ENCODE results near the gene CMTM8.
"Not testable (repeated sequence)": the region's sequence is repeated elsewhere in the genome, so short reads cannot be mapped to it uniquely, and the experiment has no call there.

Gene CMTM8

GRCh38 chr3:32216172-32216783 is 22.2 kb upstream of the CMTM8 start:
- Histone ChIP-seq H3K4me1 (ENCODE audit: insufficient read depth, insufficient read length) (no peaks in the 10 kb centered on the region), H3K27me3 (ENCODE audit: insufficient read depth, insufficient read length) (no peaks in the 10 kb centered on the region), H3K36me3 (ENCODE audit: insufficient read depth, insufficient read length, low read length) (no peaks in the 10 kb centered on the region), H3K4me3 (ENCODE audit: insufficient read length, low read depth) (no peak overlapping the region), H3K9me3 (ENCODE audit: insufficient read depth, low read length) (no peaks in the 10 kb centered on the region), H3K9ac (ENCODE audit: insufficient read length, low read depth) (no peak overlapping the region)
- TF ChIP-seq YY1 (IDR thresholded peaks at IDR 0.05; ENCODE audit: insufficient read depth, insufficient read length) (no peak), SUZ12 (IDR thresholded peaks at IDR 0.05; ENCODE audit: extremely low read depth, insufficient read depth, insufficient read length) (no peak)
- no peak for DNase-seq (ENCODE audit: low read depth, low spot score)

GRCh38 chr3:32217339-32217738 is 21.1 kb upstream of the CMTM8 start:
- Histone ChIP-seq H3K9me3 (ENCODE audit: insufficient read depth, low read length) (no peaks in the 10 kb centered on the region), H3K36me3 (ENCODE audit: insufficient read depth, insufficient read length, low read length) (no peaks in the 10 kb centered on the region), H3K4me3 (ENCODE audit: insufficient read length, low read depth) (no peak overlapping the region), H3K4me1 (ENCODE audit: insufficient read depth, insufficient read length) (no peaks in the 10 kb centered on the region), H3K9ac (ENCODE audit: insufficient read length, low read depth) (no peak overlapping the region), H3K27me3 (ENCODE audit: insufficient read depth, insufficient read length) (no peaks in the 10 kb centered on the region)
- DNase-seq (ENCODE audit: low read depth, low spot score) = no peak
- no peak for TF ChIP-seq YY1 (IDR thresholded peaks at IDR 0.05; ENCODE audit: insufficient read depth, insufficient read length)
- TF ChIP-seq SUZ12 (IDR thresholded peaks at IDR 0.05; ENCODE audit: extremely low read depth, insufficient read depth, insufficient read length) = no peak
- TF ChIP-seq ZNF274 (IDR thresholded peaks at IDR 0.05; ENCODE audit: low read depth, low read length) = no peak

- Histone ChIP-seq H3K4me1 (ENCODE audit: insufficient read depth, insufficient read length) (no peaks in the 10 kb centered on the region), H3K9me3 (ENCODE audit: insufficient read depth, low read length) (no peaks in the 10 kb centered on the region), H3K4me3 (ENCODE audit: insufficient read length, low read depth) (no peak overlapping the region), H3K27me3 (ENCODE audit: insufficient read depth, insufficient read length) (no peaks in the 10 kb centered on the region), H3K9ac (ENCODE audit: insufficient read length, low read depth) (no peak overlapping the region), H3K36me3 (ENCODE audit: insufficient read depth, insufficient read length, low read length) (no peaks in the 10 kb centered on the region)
- TF ChIP-seq ZNF274 (IDR thresholded peaks at IDR 0.05; ENCODE audit: low read depth, low read length) (no peak), SUZ12 (IDR thresholded peaks at IDR 0.05; ENCODE audit: extremely low read depth, insufficient read depth, insufficient read length) (no peak), YY1 (IDR thresholded peaks at IDR 0.05; ENCODE audit: insufficient read depth, insufficient read length) (no peak)
- DNase-seq (ENCODE audit: low read depth, low spot score) = no peak
Measured at GRCh38 chr3:32219537-32219936, 18.9 kb upstream of the CMTM8 start.

GRCh38 chr3:32220006-32220405 is 18.5 kb upstream of the CMTM8 start:
- H3K4me1 ChIP-seq (ENCODE audit: insufficient read depth, insufficient read length) = no peaks in the 10 kb centered on the region
- no peaks in the 10 kb centered on the region for H3K9me3 ChIP-seq (ENCODE audit: insufficient read depth, low read length)
- no peaks in the 10 kb centered on the region for H3K27me3 ChIP-seq (ENCODE audit: insufficient read depth, insufficient read length)
- no peak for TF ChIP-seq SUZ12 (IDR thresholded peaks at IDR 0.05; ENCODE audit: extremely low read depth, insufficient read depth, insufficient read length)
- no peak for TF ChIP-seq ZNF274 (IDR thresholded peaks at IDR 0.05; ENCODE audit: low read depth, low read length)
- TF ChIP-seq YY1 (IDR thresholded peaks at IDR 0.05; ENCODE audit: insufficient read depth, insufficient read length) = no peak
- no peaks in the 10 kb centered on the region for H3K36me3 ChIP-seq (ENCODE audit: insufficient read depth, insufficient read length, low read length)
- no peak overlapping the region for H3K4me3 ChIP-seq (ENCODE audit: insufficient read length, low read depth)
- DNase-seq (ENCODE audit: low read depth, low spot score) = no peak
- H3K9ac ChIP-seq (ENCODE audit: insufficient read length, low read depth) = no peak overlapping the region

- H3K27me3 ChIP-seq (ENCODE audit: insufficient read depth, insufficient read length) = no peaks in the 10 kb centered on the region
- H3K9ac ChIP-seq (ENCODE audit: insufficient read length, low read depth) = no peak overlapping the region
- H3K36me3 ChIP-seq (ENCODE audit: insufficient read depth, insufficient read length, low read length) = no peaks in the 10 kb centered on the region
- H3K4me1 ChIP-seq (ENCODE audit: insufficient read depth, insufficient read length) = no peaks in the 10 kb centered on the region
- H3K9me3 ChIP-seq (ENCODE audit: insufficient read depth, low read length) = no peaks in the 10 kb centered on the region; the same call in 1 of the 2 replicates
- no peak overlapping the region for H3K4me3 ChIP-seq (ENCODE audit: insufficient read length, low read depth)
- no peak for TF ChIP-seq SUZ12 (IDR thresholded peaks at IDR 0.05; ENCODE audit: extremely low read depth, insufficient read depth, insufficient read length)
- no peak for TF ChIP-seq YY1 (IDR thresholded peaks at IDR 0.05; ENCODE audit: insufficient read depth, insufficient read length)
- no peak for TF ChIP-seq ZNF274 (IDR thresholded peaks at IDR 0.05; ENCODE audit: low read depth, low read length)
- DNase-seq (ENCODE audit: low read depth, low spot score) = no peak
Measured at GRCh38 chr3:32222950-32223349, 15.5 kb upstream of the CMTM8 start.

GRCh38 chr3:32224016-32224516 is 14.4 kb upstream of the CMTM8 start:
- Histone ChIP-seq H3K36me3 (ENCODE audit: insufficient read depth, insufficient read length, low read length) (no peaks in the 10 kb centered on the region), H3K4me3 (ENCODE audit: insufficient read length, low read depth) (no peak overlapping the region), H3K4me1 (ENCODE audit: insufficient read depth, insufficient read length) (no peaks in the 10 kb centered on the region), H3K27me3 (ENCODE audit: insufficient read depth, insufficient read length) (no peaks in the 10 kb centered on the region), H3K9me3 (ENCODE audit: insufficient read depth, low read length) (no peaks in the 10 kb centered on the region; the same call in 1 of the 2 replicates), H3K9ac (ENCODE audit: insufficient read length, low read depth) (no peak overlapping the region)
- TF ChIP-seq YY1 (IDR thresholded peaks at IDR 0.05; ENCODE audit: insufficient read depth, insufficient read length) = no peak
- TF ChIP-seq ZNF274 (IDR thresholded peaks at IDR 0.05; ENCODE audit: low read depth, low read length) = no peak
- no peak for TF ChIP-seq SUZ12 (IDR thresholded peaks at IDR 0.05; ENCODE audit: extremely low read depth, insufficient read depth, insufficient read length)
- DNase-seq (ENCODE audit: low read depth, low spot score) = no peak

GRCh38 chr3:32226875-32227500 is 11.5 kb upstream of the CMTM8 start:
- no peak for DNase-seq (ENCODE audit: low read depth, low spot score)
- no peak overlapping the region for H3K9ac ChIP-seq (ENCODE audit: insufficient read length, low read depth)
- H3K4me1 ChIP-seq (ENCODE audit: insufficient read depth, insufficient read length) = no peaks in the 10 kb centered on the region

GRCh38 chr3:32228743-32229142 is 9.7 kb upstream of the CMTM8 start:
- not testable (repeated sequence) for H3K27me3 ChIP-seq (ENCODE audit: insufficient read depth, insufficient read length); H3K4me1 ChIP-seq (ENCODE audit: insufficient read depth, insufficient read length); H3K4me3 ChIP-seq (ENCODE audit: insufficient read length, low read depth); DNase-seq (ENCODE audit: low read depth, low spot score); H3K9ac ChIP-seq (ENCODE audit: insufficient read length, low read depth); H3K9me3 ChIP-seq (ENCODE audit: insufficient read depth, low read length); H3K36me3 ChIP-seq (ENCODE audit: insufficient read depth, insufficient read length, low read length)

More at GRCh38 chr3:32226875-32227500, 11.5 kb upstream of the CMTM8 start:
- no peaks in the 10 kb centered on the region for H3K36me3 ChIP-seq (ENCODE audit: insufficient read depth, insufficient read length, low read length)
- TF ChIP-seq SUZ12 (IDR thresholded peaks at IDR 0.05; ENCODE audit: extremely low read depth, insufficient read depth, insufficient read length) (no peak), YY1 (IDR thresholded peaks at IDR 0.05; ENCODE audit: insufficient read depth, insufficient read length) (no peak), ZNF274 (IDR thresholded peaks at IDR 0.05; ENCODE audit: low read depth, low read length) (no peak)
- H3K9me3 ChIP-seq (ENCODE audit: insufficient read depth, low read length) = no peaks in the 10 kb centered on the region; the same call in 1 of the 2 replicates
- H3K4me3 ChIP-seq (ENCODE audit: insufficient read length, low read depth) = no peak overlapping the region
- no peaks in the 10 kb centered on the region for H3K27me3 ChIP-seq (ENCODE audit: insufficient read depth, insufficient read length)
